HG03064 (cell line): ENCODE results near the gene TRIM25.
"Not testable (repeated sequence)": the region's sequence is repeated elsewhere in the genome, so short reads cannot be mapped to it uniquely, and the experiment has no call there.

Experiments used
- ATAC-seq: cut with Tn5 transposase; IDR thresholded peaks from one replicate; pipeline ENCODE4 v1.9.1; 2021; ENCODE audit warnings: low read depth; ENCODE audit not compliant: unreplicated experiment

TRIM25 gene

GRCh38 chr17:56913867-56914580, at the start of gene TRIM25:
TSS of gene TRIM25 (minus strand) at chr17:56914049. CDS start at chr17:56913988, 61 bp downstream.
- peak; percentile 64 for ATAC-seq

- peak; percentile 95 for ATAC-seq
These were observed 47.0 kb upstream of the TRIM25 start, which contains the start of gene COIL for GRCh38 chr17:56960596-56961538. TSS of gene COIL (minus strand) at chr17:56961050. CDS start at chr17:56961019, 31 bp downstream.

- no peak for ATAC-seq
These were observed 43.1 kb upstream of the TRIM25 start for GRCh38 chr17:56956992-56957391.

GRCh38 chr17:56949595-56949994, 35.7 kb upstream of the TRIM25 start:
- no peak for ATAC-seq

GRCh38 chr17:56948491-56948890, 34.6 kb upstream of the TRIM25 start:
- no peak for ATAC-seq

- ATAC-seq = no peak
These were observed 33.9 kb upstream of the TRIM25 start for GRCh38 chr17:56947741-56948140.

- ATAC-seq = no peak
These were observed 32.2 kb upstream of the TRIM25 start for GRCh38 chr17:56945938-56946505.

- no peak for ATAC-seq
These were observed 29.8 kb upstream of the TRIM25 start for GRCh38 chr17:56943505-56944125.

- no peak for ATAC-seq
These were observed 26.1 kb upstream of the TRIM25 start for GRCh38 chr17:56939869-56940484.

GRCh38 chr17:56938206-56938605, 24.4 kb upstream of the TRIM25 start:
- not testable (repeated sequence) for ATAC-seq

- no peak for ATAC-seq
These were observed 23.8 kb upstream of the TRIM25 start for GRCh38 chr17:56937687-56938086.

GRCh38 chr17:56936697-56937322, 23.0 kb upstream of the TRIM25 start:
- ATAC-seq = no peak

GRCh38 chr17:56935461-56935860, 21.6 kb upstream of the TRIM25 start:
- no peak for ATAC-seq

- ATAC-seq = no peak
These were observed 20.4 kb upstream of the TRIM25 start for GRCh38 chr17:56934280-56934679.

GRCh38 chr17:56933868-56934267, 20.0 kb upstream of the TRIM25 start:
- ATAC-seq = no peak

- ATAC-seq = no peak
These were observed 19.4 kb upstream of the TRIM25 start for GRCh38 chr17:56933151-56933745.

GRCh38 chr17:56930739-56931337, 17.0 kb upstream of the TRIM25 start:
- ATAC-seq = no peak

- no peak for ATAC-seq
These were observed 15.6 kb upstream of the TRIM25 start for GRCh38 chr17:56929362-56929969.

- no peak for ATAC-seq
These were observed 14.7 kb upstream of the TRIM25 start for GRCh38 chr17:56928586-56928985.
